Astrocyte (in vitro differentiated cells and primary cell): ENCODE results near the gene MYADML2. TPM values are rescaled to one million over a fixed set of nuclear protein-coding genes. Genes with fewer than 3 reads are reported as not detected.

Source experiments
- DNase-seq: peaks from one replicate; pipeline ENCODE4 v3.0.0-alpha.2; 2010; ENCODE audit warnings: low read depth
- FAIRE-seq: peaks from 2 replicates; lab custom pipeline; 2011; peaks lifted over from hg19 to GRCh38; lab: Jason Lieb, UNC
- H2AFZ ChIP-seq: 2 replicates; pipeline ENCODE4 v1.6.0; 2012; ENCODE audit warnings: low read depth, low read length, inconsistent platforms
- H3K27ac ChIP-seq: 2 replicates; pipeline ENCODE4 v1.5.1; 2011; ENCODE audit warnings: low read depth, low read length, inconsistent platforms
- H3K27me3 ChIP-seq: 2 replicates; pipeline ENCODE4 v1.6.0; 2011; ENCODE audit warnings: low read length, inconsistent platforms; ENCODE audit not compliant: insufficient read depth
- H3K36me3 ChIP-seq: 2 replicates; pipeline ENCODE4 v1.5.1; 2011; ENCODE audit warnings: low read length, inconsistent platforms; ENCODE audit not compliant: insufficient read depth
- H3K4me1 ChIP-seq: 2 replicates; pipeline ENCODE4 v1.5.1; 2011; ENCODE audit warnings: low read length, inconsistent platforms; ENCODE audit not compliant: insufficient read depth
- H3K4me2 ChIP-seq: 2 replicates; pipeline ENCODE4 v1.6.0; 2012; ENCODE audit warnings: low read length, inconsistent platforms
- H3K4me3 ChIP-seq: 2 replicates; pipeline ENCODE4 v1.5.1; 2011; ENCODE audit warnings: low read depth, mild to moderate bottlenecking, low read length, inconsistent platforms; ENCODE audit not compliant: insufficient read depth
- H3K79me2 ChIP-seq: 2 replicates; pipeline ENCODE4 v1.6.0; 2012; ENCODE audit warnings: mild to moderate bottlenecking, low read length, inconsistent platforms; ENCODE audit not compliant: insufficient read depth
- H3K9ac ChIP-seq: 2 replicates; pipeline ENCODE4 v1.6.0; 2012; ENCODE audit warnings: mild to moderate bottlenecking, low read length, inconsistent platforms
- H3K9me3 ChIP-seq: 2 replicates; pipeline ENCODE4 v1.5.1; 2012; ENCODE audit warnings: low read depth, mild to moderate bottlenecking, low read length, inconsistent platforms; ENCODE audit not compliant: insufficient read depth
- H4K20me1 ChIP-seq: 2 replicates; pipeline ENCODE4 v1.6.0; 2012; ENCODE audit warnings: low read length, inconsistent platforms; ENCODE audit not compliant: insufficient read depth
- H3K27ac Mint-ChIP-seq: one replicate; pipeline ENCODE4 v1.8.0; 2021; ENCODE audit warnings: mild to moderate bottlenecking, mixed read lengths; ENCODE audit not compliant: unreplicated experiment
- H3K27me3 Mint-ChIP-seq: one replicate; pipeline ENCODE4 v1.8.0; 2021; ENCODE audit warnings: low read depth, mixed read lengths; ENCODE audit not compliant: unreplicated experiment
- H3K36me3 Mint-ChIP-seq: one replicate; pipeline ENCODE4 v1.8.0; 2021; ENCODE audit warnings: low read depth, mixed read lengths; ENCODE audit not compliant: unreplicated experiment
- H3K4me1 Mint-ChIP-seq: one replicate; pipeline ENCODE4 v1.8.0; 2021; ENCODE audit warnings: low read depth, mixed read lengths; ENCODE audit not compliant: unreplicated experiment
- H3K4me3 Mint-ChIP-seq: one replicate; pipeline ENCODE4 v1.8.0; 2021; ENCODE audit warnings: mild to moderate bottlenecking, moderate library complexity, mixed read lengths; ENCODE audit not compliant: unreplicated experiment
- H3K9me3 Mint-ChIP-seq: one replicate; pipeline ENCODE4 v1.8.0; 2021; ENCODE audit warnings: mild to moderate bottlenecking, mixed read lengths; ENCODE audit not compliant: unreplicated experiment
- EZH2 ChIP-seq: IDR thresholded peaks from 2 replicates; pipeline ENCODE4 v1.6.1; 2012; ENCODE audit warnings: mild to moderate bottlenecking, low read length, inconsistent platforms; ENCODE audit not compliant: insufficient read depth
- total RNA-seq: library from RNA; stranded (reverse); gene quantifications from 2 replicates; pipeline ENCODE4 v1.2.1, GENCODE V29; 2021
- TF ChIP-seq, protein P1 (sequence below): IDR thresholded peaks from 2 replicates; pipeline ENCODE4 v1.5.1; 2011; ENCODE audit warnings: low read depth, mild to moderate bottlenecking, inconsistent platforms, low read length, moderate library complexity; ENCODE audit not compliant: insufficient read depth

MYADML2 gene
- total RNA-seq, 1 donor from 2014 or later = not detected

DNA sequence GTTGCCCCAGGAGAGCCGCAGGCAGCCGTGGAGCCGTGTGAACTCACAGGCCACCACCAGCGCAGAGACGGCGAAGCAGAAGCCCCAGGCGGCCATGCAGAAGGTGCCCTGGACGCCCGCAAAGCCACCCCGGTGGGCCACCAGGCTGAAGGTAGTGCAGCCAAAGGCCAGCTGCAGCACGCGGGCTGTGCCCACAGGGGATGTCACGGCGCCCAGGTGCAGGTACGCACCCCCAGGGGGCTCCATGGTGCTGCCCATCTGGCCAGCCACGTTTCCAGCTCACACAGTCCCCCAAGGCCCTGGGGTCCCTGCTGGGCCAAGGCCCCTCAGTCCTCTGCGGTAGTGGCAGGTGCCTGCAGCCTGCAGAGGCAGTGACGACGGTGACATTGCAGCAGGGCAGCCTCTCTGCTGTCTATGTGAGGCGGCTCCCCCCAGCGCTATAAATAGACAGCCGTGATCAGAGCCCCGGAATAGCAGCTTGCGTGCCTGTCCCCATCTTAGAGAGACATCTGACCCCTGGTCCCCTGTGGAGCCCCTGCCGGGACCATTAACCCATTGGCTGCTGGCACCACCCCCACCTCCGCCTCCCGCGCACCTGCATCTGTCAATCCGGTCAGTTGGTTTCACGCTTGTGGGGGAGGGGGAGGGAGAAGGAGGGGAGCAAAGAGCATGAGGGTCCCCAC is 5.4 kb downstream of the MYADML2 start:
- H3K9me3 ChIP-seq = no peaks in the 10 kb centered on the region
- no peaks in the 10 kb centered on the region for H3K36me3 Mint-ChIP-seq
- peaks cover 13% of the 10 kb centered on the region for H3K27me3 ChIP-seq
- no peaks in the 10 kb centered on the region for H4K20me1 ChIP-seq
- peaks cover 3% of the 10 kb centered on the region for H3K79me2 ChIP-seq
- TF ChIP-seq, protein P1, sequence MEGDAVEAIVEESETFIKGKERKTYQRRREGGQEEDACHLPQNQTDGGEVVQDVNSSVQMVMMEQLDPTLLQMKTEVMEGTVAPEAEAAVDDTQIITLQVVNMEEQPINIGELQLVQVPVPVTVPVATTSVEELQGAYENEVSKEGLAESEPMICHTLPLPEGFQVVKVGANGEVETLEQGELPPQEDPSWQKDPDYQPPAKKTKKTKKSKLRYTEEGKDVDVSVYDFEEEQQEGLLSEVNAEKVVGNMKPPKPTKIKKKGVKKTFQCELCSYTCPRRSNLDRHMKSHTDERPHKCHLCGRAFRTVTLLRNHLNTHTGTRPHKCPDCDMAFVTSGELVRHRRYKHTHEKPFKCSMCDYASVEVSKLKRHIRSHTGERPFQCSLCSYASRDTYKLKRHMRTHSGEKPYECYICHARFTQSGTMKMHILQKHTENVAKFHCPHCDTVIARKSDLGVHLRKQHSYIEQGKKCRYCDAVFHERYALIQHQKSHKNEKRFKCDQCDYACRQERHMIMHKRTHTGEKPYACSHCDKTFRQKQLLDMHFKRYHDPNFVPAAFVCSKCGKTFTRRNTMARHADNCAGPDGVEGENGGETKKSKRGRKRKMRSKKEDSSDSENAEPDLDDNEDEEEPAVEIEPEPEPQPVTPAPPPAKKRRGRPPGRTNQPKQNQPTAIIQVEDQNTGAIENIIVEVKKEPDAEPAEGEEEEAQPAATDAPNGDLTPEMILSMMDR = no peak
- TF ChIP-seq EZH2 = no peak
- H3K4me3 Mint-ChIP-seq = no peak overlapping the region
- no peak overlapping the region for H3K4me2 ChIP-seq
- H3K27ac Mint-ChIP-seq = no peak overlapping the region
- DNase-seq (no peak), FAIRE-seq (no peak)
- H3K27me3 Mint-ChIP-seq = peaks cover 12% of the 10 kb centered on the region
- no peaks in the 10 kb centered on the region for H3K36me3 ChIP-seq
- peaks cover 3% of the 10 kb centered on the region for H3K4me1 ChIP-seq
- H2AFZ ChIP-seq = no peak overlapping the region
- no peak overlapping the region for H3K27ac ChIP-seq
- H3K4me3 ChIP-seq = no peak overlapping the region
- H3K4me1 Mint-ChIP-seq = no peaks in the 10 kb centered on the region
- no peak overlapping the region for H3K9ac ChIP-seq
- H3K9me3 Mint-ChIP-seq = no peaks in the 10 kb centered on the region

DNA sequence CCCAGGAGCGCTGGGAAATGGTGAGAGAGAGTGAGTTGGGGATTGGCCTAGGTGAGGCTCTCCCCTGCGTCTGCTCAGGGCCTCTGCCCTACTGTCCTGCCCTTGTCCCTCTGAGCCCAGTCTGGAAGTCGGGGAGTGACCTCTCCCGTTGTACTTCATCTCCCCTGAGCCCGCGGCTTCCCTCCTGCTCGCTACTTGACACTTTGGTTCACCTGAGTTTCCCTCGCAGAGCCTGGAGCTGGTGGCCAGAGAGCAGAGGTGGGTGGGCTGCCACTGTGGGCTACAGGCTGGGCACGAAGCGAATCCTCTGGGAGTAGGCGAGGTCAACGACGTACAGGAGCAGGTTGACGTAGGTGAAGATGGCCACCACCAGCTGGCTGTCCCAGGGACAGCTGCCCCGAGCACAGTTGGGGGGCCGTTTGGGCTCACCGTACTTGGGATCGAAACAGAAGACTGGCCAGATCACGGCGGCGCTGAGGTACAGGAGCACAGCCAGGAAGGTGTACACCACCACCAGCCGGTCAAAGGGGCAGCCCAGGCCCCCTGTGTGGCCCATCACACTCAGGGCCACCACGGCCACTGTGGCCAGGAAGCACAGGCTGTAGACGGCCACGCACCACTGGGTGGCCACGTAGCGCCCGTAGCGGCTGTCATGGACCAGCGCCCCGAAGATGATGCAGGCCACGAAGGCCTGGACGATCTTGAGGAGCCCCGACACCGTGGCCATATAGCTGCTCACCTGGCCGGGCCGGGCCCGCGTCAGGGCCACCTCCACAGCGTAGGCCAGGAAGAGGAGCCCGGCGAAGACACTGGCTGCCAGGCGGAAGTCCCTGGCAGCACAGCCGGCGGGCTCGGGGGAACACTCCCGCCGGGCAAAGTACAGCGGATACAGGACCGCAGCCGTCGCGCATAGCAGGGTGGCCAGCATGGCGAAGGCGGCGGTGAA is 6.2 kb downstream of the MYADML2 start:
- FAIRE-seq = no peak
- no peak overlapping the region for H3K4me3 Mint-ChIP-seq
- Histone ChIP-seq H3K4me2 (no peak overlapping the region), H3K4me3 (no peak overlapping the region), H3K79me2 (peaks cover 10% of the 10 kb centered on the region), H4K20me1 (no peaks in the 10 kb centered on the region), H3K36me3 (no peaks in the 10 kb centered on the region), H3K4me1 (peaks cover 6% of the 10 kb centered on the region), H3K27me3 (peaks cover 13% of the 10 kb centered on the region), H3K9ac (no peak overlapping the region), H2AFZ (no peak overlapping the region), H3K9me3 (no peaks in the 10 kb centered on the region), H3K27ac (no peak overlapping the region)
- peaks cover 2% of the 10 kb centered on the region for H3K4me1 Mint-ChIP-seq
- no peak for DNase-seq
- H3K27ac Mint-ChIP-seq = no peak overlapping the region
- H3K36me3 Mint-ChIP-seq = peaks cover 2% of the 10 kb centered on the region
- TF ChIP-seq, protein P1 = no peak
- TF ChIP-seq EZH2 = no peak
- no peaks in the 10 kb centered on the region for H3K9me3 Mint-ChIP-seq
- H3K27me3 Mint-ChIP-seq = peaks cover 12% of the 10 kb centered on the region
